GM12891 (cell line): ENCODE measurements around the gene PLPP3.

Source experiments
- PAX5 ChIP-seq: IDR thresholded peaks from 2 replicates; pipeline ENCODE4 v1.6.1; 2011; ENCODE audit warnings: low read length, moderate library complexity, mild to moderate bottlenecking; ENCODE audit not compliant: insufficient read depth, severe bottlenecking
- POLR2A ChIP-seq: IDR thresholded peaks from 2 replicates; pipeline ENCODE4 v1.6.1; 2011; ENCODE audit warnings: low read depth, low read length, control low read depth
- POLR2AphosphoS5 ChIP-seq: IDR thresholded peaks from 2 replicates; pipeline ENCODE4 v1.6.1; 2011; ENCODE audit warnings: low read depth, low read length, control low read depth
- POU2F2 ChIP-seq: IDR thresholded peaks from 2 replicates; pipeline ENCODE4 v1.6.1; 2011; ENCODE audit warnings: low read depth, mild to moderate bottlenecking, control low read depth, low read length, moderate library complexity
- SPI1 ChIP-seq: IDR thresholded peaks from 2 replicates; pipeline ENCODE4 v1.6.1; 2011; ENCODE audit warnings: low read depth, low read length, control low read depth
- TAF1 ChIP-seq: IDR thresholded peaks from 2 replicates; pipeline ENCODE4 v1.6.1; 2011; ENCODE audit warnings: low read depth, low read length, control low read depth

DNA sequence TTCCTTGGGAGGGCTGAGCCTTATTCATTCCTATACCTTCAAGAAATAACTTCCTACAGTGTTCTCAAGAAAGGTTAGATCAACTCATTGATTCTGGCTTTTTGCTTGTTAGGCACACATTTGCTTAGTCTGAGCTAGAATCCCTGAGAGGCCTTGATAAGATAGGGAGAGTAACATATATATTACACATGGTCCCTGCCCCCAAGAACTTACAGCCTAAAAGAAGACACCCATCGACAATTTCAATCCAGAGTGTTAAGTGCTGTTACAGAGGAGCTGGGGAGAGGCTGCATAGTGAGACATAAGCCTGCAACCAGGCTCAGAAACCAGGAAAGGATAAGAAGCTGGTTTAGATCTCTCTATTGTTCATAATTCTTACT, 68.7 kb downstream of the PLPP3 start:
- no peak for TF ChIP-seq POLR2A
- no peak for TF ChIP-seq POLR2AphosphoS5
- TF ChIP-seq TAF1 = no peak
- no peak for TF ChIP-seq PAX5
- no peak for TF ChIP-seq SPI1
- TF ChIP-seq POU2F2 = no peak
